Measurements from ENCODE around the gene CNDP1.

CNDP1 gene

DNA sequence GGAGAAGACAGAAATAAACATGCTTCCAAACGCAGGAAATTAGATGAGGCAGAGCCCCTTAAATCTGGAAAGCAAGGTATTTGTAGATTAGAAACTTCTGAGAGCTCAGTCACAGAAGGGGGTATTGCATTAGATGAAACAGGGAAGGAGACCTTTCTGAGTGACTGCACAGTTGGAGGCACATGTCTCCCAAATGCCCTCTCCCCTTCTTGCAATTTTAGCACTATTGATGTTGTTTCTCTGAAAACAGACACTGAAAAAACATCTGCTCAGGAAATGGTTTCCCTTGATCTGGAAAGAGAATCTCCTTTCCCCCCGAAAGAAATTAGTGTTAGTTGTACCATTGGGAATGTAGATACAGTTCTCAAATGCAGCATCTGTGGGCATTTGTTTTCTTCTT is 96.9 kb downstream of the CNDP1 start:
- TF ChIP-seq, protein P1, sequence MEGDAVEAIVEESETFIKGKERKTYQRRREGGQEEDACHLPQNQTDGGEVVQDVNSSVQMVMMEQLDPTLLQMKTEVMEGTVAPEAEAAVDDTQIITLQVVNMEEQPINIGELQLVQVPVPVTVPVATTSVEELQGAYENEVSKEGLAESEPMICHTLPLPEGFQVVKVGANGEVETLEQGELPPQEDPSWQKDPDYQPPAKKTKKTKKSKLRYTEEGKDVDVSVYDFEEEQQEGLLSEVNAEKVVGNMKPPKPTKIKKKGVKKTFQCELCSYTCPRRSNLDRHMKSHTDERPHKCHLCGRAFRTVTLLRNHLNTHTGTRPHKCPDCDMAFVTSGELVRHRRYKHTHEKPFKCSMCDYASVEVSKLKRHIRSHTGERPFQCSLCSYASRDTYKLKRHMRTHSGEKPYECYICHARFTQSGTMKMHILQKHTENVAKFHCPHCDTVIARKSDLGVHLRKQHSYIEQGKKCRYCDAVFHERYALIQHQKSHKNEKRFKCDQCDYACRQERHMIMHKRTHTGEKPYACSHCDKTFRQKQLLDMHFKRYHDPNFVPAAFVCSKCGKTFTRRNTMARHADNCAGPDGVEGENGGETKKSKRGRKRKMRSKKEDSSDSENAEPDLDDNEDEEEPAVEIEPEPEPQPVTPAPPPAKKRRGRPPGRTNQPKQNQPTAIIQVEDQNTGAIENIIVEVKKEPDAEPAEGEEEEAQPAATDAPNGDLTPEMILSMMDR (IDR thresholded peaks at IDR 0.05; ENCODE audit: low read depth, low read length, missing control alignments): no peak
- DNase-seq: no peak
- Histone ChIP-seq H3K27me3 (replicated peaks) (no peaks in the 10 kb centered on the region), H3K4me3 (ENCODE audit: low read depth, low read length) (no peak overlapping the region), H3K36me3 (replicated peaks) (peaks cover 3% of the 10 kb centered on the region), H3K27ac (no peak overlapping the region)
- in situ Hi-C loops (cut with HindIII; ENCODE audit: low pct_ligation_motif_present, low sequenced_read_pairs): no loop called here

DNA sequence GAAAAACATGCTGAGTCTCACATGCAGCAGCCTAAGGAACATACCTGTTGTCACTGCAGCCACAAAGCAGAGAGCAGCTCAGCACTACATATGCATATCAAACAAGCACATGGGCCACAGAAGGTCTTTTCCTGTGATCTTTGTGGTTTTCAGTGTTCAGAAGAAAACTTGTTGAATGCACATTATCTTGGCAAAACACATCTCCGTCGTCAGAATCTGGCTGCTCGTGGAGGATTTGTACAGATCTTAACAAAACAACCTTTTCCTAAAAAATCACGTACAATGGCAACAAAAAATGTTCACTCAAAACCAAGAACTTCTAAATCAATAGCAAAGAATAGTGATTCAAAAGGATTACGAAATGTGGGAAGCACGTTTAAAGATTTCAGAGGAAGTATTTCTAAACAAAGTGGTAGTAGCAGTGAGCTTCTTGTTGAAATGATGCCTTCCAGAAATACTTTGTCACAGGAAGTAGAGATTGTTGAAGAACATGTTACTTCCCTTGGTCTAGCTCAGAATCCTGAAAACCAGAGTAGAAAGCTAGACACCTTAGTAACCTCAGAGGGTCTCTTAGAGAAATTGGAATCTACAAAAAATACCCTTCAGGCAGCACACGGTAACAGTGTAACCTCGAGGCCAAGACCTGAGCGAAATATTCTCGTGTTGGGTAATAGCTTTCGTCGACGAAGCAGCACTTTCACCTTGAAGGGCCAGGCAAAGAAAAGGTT is 97.5 kb downstream of the CNDP1 start:
- TF ChIP-seq, protein P1 (IDR thresholded peaks at IDR 0.05; ENCODE audit: low read depth, low read length, missing control alignments): no peak
- peaks cover 3% of the 10 kb centered on the region for H3K36me3 ChIP-seq (replicated peaks)
- peak; percentile 47 for DNase-seq
- no peak overlapping the region for H3K27ac ChIP-seq
- no peaks in the 10 kb centered on the region for H3K27me3 ChIP-seq (replicated peaks)
- in situ Hi-C loops (cut with HindIII; ENCODE audit: low pct_ligation_motif_present, low sequenced_read_pairs): no loop called here
- H3K4me3 ChIP-seq (ENCODE audit: low read depth, low read length): no peak overlapping the region

DNA sequence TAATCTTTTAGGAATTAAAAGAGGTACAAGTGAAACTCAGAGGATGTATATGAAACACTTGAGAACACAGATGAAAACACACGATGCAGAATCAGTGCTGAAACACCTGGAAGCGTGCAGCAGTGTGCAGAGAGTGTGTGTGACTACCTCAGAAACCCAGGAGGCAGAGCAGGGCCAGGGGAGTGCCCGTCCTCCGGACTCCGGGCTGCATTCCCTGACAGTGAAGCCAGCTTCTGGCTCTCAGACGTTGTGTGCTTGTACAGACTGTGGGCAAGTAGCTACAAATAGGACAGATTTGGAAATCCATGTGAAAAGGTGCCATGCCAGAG is 98.0 kb downstream of the CNDP1 start:
- Histone ChIP-seq H3K36me3 (replicated peaks) (peaks cover 3% of the 10 kb centered on the region), H3K27ac (no peak overlapping the region), H3K4me3 (ENCODE audit: low read depth, low read length) (no peak overlapping the region), H3K27me3 (replicated peaks) (no peaks in the 10 kb centered on the region)
- DNase-seq: no peak
- TF ChIP-seq, protein P1 (IDR thresholded peaks at IDR 0.05; ENCODE audit: low read depth, low read length, missing control alignments): no peak
- in situ Hi-C loops (cut with HindIII; ENCODE audit: low pct_ligation_motif_present, low sequenced_read_pairs): no loop called here

DNA sequence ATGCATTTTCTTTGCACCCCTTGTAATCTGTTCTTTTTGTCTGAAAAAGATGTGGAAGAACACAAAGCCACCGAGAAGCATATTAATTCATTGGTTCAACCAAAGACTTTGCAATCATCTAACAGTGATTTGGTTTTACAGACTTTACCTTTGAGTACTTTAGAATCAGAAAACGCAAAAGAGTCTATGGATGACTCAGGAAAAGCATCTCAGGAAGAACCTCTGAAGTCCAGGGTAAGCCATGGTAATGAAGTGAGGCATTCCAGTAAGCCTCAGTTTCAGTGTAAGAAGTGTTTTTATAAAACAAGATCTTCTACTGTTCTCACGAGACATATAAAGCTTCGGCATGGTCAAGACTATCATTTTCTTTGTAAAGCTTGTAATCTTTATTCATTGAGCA is 98.6 kb downstream of the CNDP1 start:
- no peaks in the 10 kb centered on the region for H3K27me3 ChIP-seq (replicated peaks)
- peaks cover 3% of the 10 kb centered on the region for H3K36me3 ChIP-seq (replicated peaks)
- in situ Hi-C loops (cut with HindIII; ENCODE audit: low pct_ligation_motif_present, low sequenced_read_pairs): no loop called here
- TF ChIP-seq, protein P1 (IDR thresholded peaks at IDR 0.05; ENCODE audit: low read depth, low read length, missing control alignments): no peak
- no peak overlapping the region for H3K4me3 ChIP-seq (ENCODE audit: low read depth, low read length)
- H3K27ac ChIP-seq: no peak overlapping the region
- DNase-seq: no peak

DNA sequence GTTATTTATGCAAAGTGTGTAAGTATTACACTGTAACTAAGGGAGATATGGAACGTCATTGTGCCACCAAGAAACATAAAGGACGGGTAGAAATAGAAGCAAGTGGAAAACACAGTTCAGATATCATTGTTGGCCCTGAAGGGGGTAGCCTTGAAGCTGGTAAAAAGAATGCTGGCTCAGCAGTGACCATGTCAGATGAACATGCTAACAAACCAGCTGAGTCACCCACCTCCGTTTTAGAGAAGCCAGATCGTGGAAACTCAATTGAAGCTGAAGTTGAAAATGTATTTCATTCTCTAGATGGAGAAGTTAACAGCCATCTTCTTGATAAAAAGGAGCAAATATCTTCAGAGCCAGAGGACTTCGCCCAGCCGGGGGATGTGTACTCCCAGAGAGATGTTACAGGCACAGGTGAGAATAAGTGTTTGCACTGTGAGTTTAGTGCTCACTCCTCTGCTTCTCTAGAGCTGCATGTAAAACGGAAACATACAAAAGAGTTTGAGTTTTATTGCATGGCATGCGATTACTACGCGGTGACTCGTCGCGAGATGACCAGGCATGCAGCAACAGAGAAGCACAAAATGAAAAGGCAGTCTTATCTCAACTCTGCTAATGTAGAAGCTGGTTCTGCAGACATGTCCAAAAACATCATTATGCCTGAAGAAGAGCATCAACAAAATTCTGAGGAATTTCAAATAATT is 99.5 kb downstream of the CNDP1 start:
- DNase-seq: no peak
- no peak overlapping the region for H3K27ac ChIP-seq
- peaks cover 3% of the 10 kb centered on the region for H3K36me3 ChIP-seq (replicated peaks)
- no peak overlapping the region for H3K4me3 ChIP-seq (ENCODE audit: low read depth, low read length)
- TF ChIP-seq, protein P1 (IDR thresholded peaks at IDR 0.05; ENCODE audit: low read depth, low read length, missing control alignments): no peak
- H3K27me3 ChIP-seq (replicated peaks): no peaks in the 10 kb centered on the region
- in situ Hi-C loops (cut with HindIII; ENCODE audit: low pct_ligation_motif_present, low sequenced_read_pairs): no loop called here
